ENCODE results near the gene NSUN6.
"Not testable (repeated sequence)": the region's sequence is repeated elsewhere in the genome, so short reads cannot be mapped to it uniquely, and the experiment has no call there.

The NSUN6 gene

DNA sequence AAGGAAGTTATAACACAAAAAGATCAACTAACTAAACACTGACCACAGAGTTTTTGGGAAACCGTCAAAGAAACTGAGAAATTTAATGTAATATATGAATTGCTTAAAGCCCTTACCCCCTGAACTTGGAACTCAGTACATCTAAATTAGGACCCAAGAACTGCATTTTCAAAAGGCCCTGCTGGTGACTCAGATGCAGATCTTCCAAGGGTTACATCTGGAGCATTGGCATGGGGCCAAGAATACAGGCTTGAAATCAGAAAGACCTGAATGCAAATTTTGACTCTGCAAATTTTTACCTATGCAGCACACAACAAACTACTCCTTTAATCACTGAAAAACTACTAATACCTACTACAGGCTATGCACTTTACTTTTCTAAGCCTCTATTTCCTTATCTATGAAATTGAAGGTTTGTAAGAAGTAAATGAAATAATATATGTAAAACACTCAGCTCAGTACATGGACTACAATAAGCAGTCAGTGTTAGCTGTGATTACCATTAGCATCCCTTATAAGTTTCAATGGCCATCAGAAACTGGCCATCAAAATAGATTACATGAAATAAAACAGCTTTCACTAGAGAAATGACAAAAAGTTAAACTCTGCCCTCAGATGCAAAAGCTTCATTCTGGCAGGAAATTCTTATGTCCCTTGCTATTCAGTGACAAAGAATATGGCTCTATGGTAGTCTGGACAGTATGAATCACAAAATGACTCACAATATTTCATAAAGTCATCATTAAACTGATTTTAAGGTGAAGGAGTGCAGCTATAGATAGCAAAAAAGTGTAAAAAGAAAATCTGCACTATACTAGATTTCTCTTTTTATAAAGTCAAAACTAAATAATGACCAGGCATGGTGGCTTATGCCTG, 43.6 kb downstream of the NSUN6 start:
- no peak for DNase-seq

GRCh38 chr10:18606051-18606695, 45.2 kb downstream of the NSUN6 start:
- DNase-seq: no peak

- DNase-seq: no peak
These were observed 50.1 kb downstream of the NSUN6 start for GRCh38 chr10:18601321-18601720.

GRCh38 chr10:18599392-18599791, 52.0 kb downstream of the NSUN6 start:
- no peak for DNase-seq

GRCh38 chr10:18594574-18595156, 56.7 kb downstream of the NSUN6 start:
- no peak for DNase-seq

GRCh38 chr10:18591141-18591540, 60.2 kb downstream of the NSUN6 start:
- DNase-seq: not testable (repeated sequence)

DNA sequence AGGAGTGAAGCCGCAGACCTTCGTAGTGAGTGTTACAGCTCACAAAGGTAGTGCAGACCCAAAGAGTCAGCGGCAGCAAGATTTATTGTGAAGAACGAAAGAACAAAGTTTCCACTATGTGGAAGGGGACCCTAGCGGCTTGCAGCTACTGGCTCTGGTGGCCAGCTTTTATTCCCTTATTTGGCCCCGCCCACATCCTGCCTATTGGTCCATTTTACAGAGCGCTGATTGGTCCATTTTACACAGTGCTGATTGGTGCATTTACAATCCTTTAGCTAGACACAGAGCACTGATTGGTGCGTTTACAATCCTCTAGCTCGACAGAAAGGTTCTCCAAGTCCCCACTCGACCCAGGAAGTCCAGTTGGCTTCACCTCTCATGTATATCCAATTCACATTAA, 64.8 kb downstream of the NSUN6 start:
- DNase-seq: not testable (repeated sequence)

- no peak for DNase-seq
These were observed 67.7 kb downstream of the NSUN6 start for GRCh38 chr10:18583575-18584270.

- no peak for DNase-seq
These were observed 68.6 kb downstream of the NSUN6 start for GRCh38 chr10:18582803-18583202.

DNA sequence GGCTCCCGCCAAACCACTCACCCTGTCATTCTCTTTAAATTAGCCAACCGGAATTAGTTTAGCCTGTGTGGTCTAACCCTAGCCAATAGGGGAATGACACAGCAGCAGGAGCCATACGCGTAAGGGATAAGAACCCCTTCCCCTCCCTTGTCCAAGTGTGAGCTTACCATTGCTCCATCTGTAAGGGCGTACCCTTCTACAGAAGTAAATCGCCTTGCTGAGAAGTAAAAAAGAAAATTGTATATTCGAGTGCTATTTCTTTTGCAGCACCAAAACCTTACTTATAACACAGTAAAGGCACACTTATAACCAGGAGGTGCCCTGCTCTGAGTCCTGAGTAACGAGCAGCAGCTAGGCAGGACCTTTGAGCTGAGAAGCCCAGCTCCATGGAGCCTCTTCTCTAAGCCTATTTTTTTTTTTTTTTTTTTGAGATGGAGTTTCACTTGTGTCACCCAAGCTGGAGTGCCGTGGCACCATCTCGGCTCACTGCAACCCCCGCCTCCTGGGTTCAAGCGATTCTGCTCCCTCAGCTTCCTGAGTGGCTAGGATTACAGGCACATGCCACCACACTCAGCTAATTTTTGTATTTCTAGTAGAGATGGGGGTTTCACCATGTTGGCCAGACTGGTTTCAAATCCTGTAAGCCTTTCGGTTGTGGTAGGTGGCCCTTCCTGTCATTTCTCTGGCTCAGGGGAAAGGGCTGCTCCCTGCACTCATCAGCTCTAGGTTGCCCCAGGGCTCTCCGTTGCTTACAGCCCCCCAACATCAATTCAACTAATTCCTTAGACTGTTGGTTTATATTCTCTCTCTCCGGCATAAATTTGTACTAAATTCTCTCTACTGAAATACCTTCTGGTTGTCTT, 73.3 kb downstream of the NSUN6 start:
- DNase-seq: no peak

DNA sequence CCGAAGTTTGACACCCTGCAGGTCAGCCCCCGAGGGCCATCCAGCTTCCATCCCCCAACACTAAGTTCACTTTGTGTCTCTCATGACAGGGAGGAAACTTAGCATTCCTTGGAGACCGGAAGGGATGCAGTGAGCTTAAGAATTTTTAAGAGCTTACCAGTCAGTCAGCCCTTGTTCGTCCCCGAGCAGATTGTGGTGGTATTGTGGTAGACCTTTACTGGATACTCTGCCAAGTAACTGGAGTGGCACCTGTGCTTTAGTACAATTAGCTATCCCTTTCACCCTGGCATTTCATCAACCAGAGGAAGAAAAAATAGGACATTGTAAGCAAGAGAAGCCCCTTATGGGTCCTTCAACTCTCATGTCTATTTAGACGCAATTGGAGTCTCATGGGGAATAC, 74.8 kb downstream of the NSUN6 start:
- no peak for DNase-seq

- no peak for DNase-seq
These were observed 78.3 kb downstream of the NSUN6 start for GRCh38 chr10:18572959-18573561.

GRCh38 chr10:18571780-18572179, 79.6 kb downstream of the NSUN6 start:
- no peak for DNase-seq

DNA sequence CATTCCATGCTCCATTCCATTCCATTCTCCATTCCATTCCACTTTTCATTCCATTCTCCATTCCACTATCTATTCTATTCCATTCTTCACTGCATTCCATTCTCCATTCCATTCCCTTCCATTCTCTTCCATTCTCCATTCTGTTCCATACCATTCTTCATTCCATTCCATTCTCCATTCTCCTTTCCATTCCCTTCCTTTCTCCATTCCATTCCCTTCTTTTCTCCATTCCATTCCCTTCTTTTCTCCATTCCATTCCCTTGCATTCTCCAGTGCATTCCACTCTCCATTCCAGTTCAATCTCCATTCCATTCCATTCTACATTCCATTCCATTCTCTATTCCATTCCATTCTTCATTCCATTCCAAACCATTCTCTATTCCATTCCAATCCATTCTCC, 80.3 kb downstream of the NSUN6 start:
- DNase-seq: no peak

GRCh38 chr10:18570386-18570785, 81.0 kb downstream of the NSUN6 start:
- DNase-seq: not testable (repeated sequence)

DNA sequence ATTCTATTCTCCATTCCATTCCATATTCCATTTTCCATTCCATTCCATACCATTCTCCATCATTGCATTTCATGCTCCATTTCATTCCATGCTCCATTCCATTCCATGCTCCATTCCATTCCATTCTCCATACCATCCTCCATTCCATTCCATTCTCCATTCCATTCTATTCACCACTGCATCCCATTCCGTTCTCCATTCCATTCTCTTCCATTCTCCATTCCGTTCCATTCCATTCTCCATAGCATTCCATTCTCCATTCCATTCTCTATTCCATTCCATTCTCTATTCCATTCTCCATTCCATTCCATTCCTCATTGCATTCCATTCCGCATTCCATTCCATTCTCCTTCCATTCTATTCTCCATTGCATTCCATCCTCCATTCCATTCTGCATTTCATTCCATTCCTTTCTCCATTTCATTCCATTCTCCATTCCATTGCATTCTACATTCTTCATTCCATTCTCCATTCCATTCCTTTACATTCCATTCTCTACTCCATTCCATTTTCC, 84.0 kb downstream of the NSUN6 start:
- no peak for DNase-seq

DNA sequence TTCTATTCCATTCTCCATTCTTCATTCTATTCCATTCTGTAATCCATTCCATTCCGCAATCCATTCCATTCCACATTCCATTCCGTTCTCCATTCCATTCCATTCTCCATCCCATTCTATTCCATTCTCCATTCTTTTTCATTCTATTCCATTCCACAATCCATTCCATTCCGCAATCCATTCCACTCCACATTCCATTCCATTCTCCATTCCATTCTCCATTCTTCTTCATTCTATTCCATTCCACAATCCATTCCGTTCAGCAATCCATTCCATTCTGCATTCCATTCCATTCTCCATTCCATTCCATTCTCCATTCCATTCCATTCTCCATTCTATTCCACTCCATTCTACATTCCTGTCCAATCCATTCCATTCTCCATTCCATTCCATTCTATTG, 85.2 kb downstream of the NSUN6 start:
- DNase-seq: no peak

DNA sequence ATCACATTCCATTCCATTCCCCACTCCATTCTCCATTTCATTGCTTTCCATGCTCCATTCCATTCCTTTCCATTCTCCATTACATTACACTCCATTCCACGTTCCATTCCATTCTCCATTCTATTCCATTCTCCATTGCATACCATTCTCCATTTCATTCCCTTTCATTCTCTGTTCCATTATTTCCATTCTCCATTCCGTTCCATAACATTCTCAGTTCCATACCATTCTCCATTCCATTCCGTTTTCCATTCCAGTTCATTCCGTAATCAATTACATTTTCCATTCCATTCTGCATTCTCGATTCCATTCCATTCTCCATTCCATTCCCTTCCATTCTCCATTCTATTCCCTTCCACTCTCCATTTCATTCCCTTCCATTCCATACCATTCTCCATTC, 86.4 kb downstream of the NSUN6 start:
- no peak for DNase-seq

GRCh38 chr10:18563003-18563726, 88.2 kb downstream of the NSUN6 start:
- no peak for DNase-seq

DNA sequence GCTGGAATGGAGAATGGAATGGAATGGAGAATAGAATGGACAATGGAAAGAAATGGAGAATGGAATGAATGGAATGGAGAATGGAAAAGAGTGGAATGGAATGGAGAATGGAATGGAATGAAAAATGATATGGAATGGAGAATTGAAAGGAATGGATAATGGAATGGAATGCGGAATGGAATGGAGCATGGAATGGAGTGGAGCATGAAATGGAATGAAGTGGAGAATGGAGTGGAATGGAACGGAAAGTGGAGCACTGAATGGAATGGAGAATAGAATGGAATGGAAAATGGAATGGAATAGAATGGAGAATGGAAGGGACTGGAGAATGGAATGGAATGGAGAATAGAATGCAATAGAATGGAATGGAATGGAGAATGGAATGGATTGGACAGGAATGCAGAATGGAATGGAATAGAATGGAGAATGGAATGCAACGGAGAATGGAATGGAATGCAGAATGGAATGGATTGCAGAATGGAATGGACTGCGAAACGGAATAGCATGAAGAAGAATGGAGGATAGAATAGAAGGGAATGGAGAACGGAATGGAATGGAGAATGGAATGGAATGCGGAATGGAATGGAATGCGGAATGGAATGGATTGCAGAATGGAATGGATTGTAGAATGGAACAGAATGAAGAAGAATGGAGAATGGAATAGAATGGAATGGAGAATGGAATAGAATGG, 89.4 kb downstream of the NSUN6 start:
- no peak for DNase-seq
